Measurements from ENCODE around the gene CLSTN3. TPM values are rescaled to one million over a fixed set of nuclear protein-coding genes. Genes with fewer than 3 reads are reported as not detected.

Gene CLSTN3
- total and polyA plus RNA-seq, 9 of the 15 experiments (the other 6 are each of a cell fraction or from before 2014, with no cell fraction given): 0.08 to 23.2 (median 11.0) TPM

DNA sequence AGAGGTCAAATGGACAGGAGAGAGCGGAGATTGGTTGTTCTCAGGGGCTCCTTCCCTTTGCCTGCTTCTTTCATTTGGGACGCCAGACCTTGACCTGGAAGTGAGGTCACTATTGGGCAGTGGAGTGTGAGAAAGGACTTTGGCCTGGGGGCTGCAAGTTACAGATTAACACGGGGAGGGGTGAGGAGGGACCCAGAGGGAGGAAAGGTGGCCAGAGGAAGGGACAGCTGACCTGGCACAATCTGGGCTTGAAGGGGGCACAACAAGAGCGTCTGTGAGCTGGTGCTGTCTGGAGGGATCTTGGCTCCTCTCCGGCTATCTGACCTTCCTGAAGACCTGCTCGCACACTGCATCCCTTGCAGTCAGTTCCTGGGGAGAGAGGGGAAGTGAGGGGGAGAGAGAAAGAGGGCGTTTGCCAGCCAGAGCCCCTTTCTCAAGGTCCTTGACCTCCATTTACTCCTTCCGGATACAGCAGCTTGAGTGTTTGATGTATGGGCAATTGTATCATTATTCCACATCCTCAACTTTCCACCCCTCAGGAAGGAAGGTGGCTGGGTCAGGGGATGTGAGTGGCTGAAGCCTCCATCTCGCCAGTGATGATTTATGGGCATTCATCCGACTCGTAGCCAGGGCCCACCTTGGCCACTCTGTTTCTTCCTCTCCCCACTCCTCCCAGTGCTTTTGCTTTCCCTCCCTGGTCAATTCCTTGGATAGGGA, 6.2 kb upstream of the CLSTN3 start:
- Histone ChIP-seq H3K27me3 (ENCODE audit: control insufficient read depth in 2 of 2, insufficient read depth in 2 of 2, low read length in 2 of 2) (no peaks in the 10 kb centered on the region), H4K20me1 (replicated peaks; ENCODE audit: control insufficient read depth, insufficient read depth, low read length) (no peaks in the 10 kb centered on the region), H3K9me1 (ENCODE audit: control insufficient read depth, insufficient read depth, low read length) (no peaks in the 10 kb centered on the region), H3K4me2 (ENCODE audit: insufficient read depth, low read length) (peak overlapping the region; percentile 40), H3K4me1 (replicated peaks in 1 of 2; ENCODE audit: control insufficient read depth in 2 of 2, insufficient read depth in 2 of 2, low read length in 2 of 2) (peaks cover 56 to 60% of the 10 kb centered on the region in 2 experiments), H3K27ac (ENCODE audit: extremely low read depth, low read depth, low read length) (peak overlapping the region; percentile 88), H3K9me3 (replicated peaks; ENCODE audit: control insufficient read depth, insufficient read depth, low read depth, low read length) (no peaks in the 10 kb centered on the region), H3K36me3 (ENCODE audit: control insufficient read depth, insufficient read depth, low read length) (0 out of 3 replicates have a peak, but pooled peaks cover 4% of the 10 kb centered on the region), H2AFZ (ENCODE audit: low read depth, low read length) (0 out of 2 replicates have a peak overlapping the region, but pooled peaks have one; percentile 40), H3K9ac (ENCODE audit: insufficient read depth in 1 of 2, low read depth in 2 of 2, low read length in 2 of 2) (peak overlapping the region; percentile 35 to 88; a peak in 2 of 4 replicates), H3K79me2 (ENCODE audit: control insufficient read depth, insufficient read depth, low read length) (peaks cover 20% of the 10 kb centered on the region), H3K4me3 (no peak overlapping the region)
- WGBS (ENCODE audit: insufficient coverage, low coverage, missing lambda C conversion rate): 38% methylated on average over 7 of the region's 11 CpGs
- DNase-seq (ENCODE audit: extremely low read depth in 1 of 4, low spot score in 3 of 4) (peak in 2 of 4 experiments; percentile 30 to 46), FAIRE-seq (peak; percentile 70), ATAC-seq (no peak)
- intact Hi-C loops (cut with micrococcal nuclease): loop anchor here (5.0 kb wide), 1 partner anchor 63 kb away; the partner anchor contains the start of gene PEX5
- ChIA-PET CTCF (ENCODE audit: low intra/inter-chr PET ratio) (no interaction called here), POLR2A (interaction anchor here (0.6 to 1.7 kb wide), 5 partner anchors 10 to 255 kb away, joined by 4 to 7 read pairs (median 4); partner anchors contain the start of genes C12orf57 and RNU7-1)
- in situ Hi-C loops (cut with MboI): no loop called here
- no TSS peak for BruUV-seq (replicated peaks)
- TF ChIP-seq ZNF79 (CRISPR knock-in tag; IDR thresholded peaks at IDR 0.05; ENCODE audit: low read depth) (no peak), SP1 (CRISPR knock-in tag; IDR thresholded peaks at IDR 0.05) (no peak), BRD9 (IDR thresholded peaks at IDR 0.05; ENCODE audit: low read depth, partially characterized antibody) (no peak), ATF6 (CRISPR knock-in tag; IDR thresholded peaks at IDR 0.05) (no peak), NUFIP1 (IDR thresholded peaks at IDR 0.05; ENCODE audit: partially characterized antibody) (no peak), ZNF316 (IDR thresholded peaks at IDR 0.05) (peak; percentile 38; the same call in 1 of the 2 replicates), ETV1 (tag; conservative IDR thresholded peaks at IDR 0.05; ENCODE audit: low read depth) (peak; percentile 27; the same call in 1 of the 2 replicates), PKNOX1 (IDR thresholded peaks at IDR 0.05) (peak; percentile 64), FOS (IDR thresholded peaks at IDR 0.05; ENCODE audit: extremely low read depth, insufficient read length) (no peak)
- TF ChIP-seq, protein P1, sequence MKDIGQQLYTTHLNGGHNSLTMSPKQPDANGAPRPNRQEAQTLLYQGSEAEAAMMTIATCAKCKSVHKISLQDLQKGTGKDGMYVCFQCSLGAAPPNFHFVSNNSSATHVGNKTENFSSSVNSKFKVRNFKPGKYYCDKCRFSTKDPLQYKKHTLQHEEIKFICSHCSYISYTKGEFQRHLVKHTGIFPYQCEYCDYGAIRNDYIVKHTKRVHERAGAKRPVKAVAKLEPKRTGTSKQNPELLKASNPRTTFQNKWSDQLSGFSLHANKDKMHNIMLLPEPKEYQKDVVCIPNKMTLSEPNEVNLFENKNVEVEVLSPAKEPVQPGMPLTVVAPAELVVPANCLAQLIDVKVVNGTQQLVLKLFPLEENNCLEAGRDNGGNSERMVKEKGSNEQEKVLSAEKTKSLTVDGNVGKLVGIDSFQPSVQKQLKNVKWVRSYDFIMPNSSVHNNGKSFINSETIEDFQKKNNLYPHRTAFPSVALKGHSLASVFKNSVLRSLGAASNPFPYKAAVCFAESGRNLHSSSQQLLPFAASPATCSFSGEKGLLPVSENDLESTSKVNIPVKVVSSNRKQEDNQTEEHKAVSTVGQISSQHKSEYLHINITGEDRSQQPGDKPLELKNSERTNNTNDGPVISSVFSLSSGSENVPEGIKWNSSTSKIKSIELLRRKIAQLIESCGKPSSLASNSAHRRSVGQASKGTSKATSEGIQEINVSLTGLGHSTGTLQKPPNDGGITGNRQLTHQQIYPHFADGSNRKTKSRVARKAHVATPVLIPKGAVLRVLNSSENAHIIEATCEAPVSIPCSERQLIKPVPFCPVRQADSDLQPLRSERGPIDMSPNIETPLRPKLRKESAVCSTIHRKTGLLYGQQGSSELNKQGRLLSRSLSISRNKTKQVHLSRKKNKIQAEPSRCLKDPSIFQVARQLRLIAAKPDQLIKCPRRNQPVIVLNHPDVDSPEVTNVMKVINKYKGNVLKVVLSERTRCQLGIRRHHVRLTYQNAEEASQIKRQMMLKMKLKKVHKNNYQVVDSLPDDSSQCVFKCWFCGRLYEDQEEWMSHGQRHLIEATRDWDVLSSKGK (CRISPR knock-in tag; IDR thresholded peaks at IDR 0.05): no peak

All from K562 (cell line).